ENCODE measurements around the gene METTL22. TPM values are rescaled to one million over a fixed set of nuclear protein-coding genes. Genes with fewer than 3 reads are reported as not detected.

METTL22 gene
- total RNA-seq, 1 donor from 2014 or later: 49.6 TPM

- DNase-seq: no peak
- Mint-ChIP-seq H3K36me3 (ENCODE audit: low read depth) (no peaks in the 10 kb centered on the region), H3K27ac (no peak overlapping the region), H3K4me3 (no peak overlapping the region), H3K27me3 (peaks cover 43% of the 10 kb centered on the region), H3K9me3 (no peaks in the 10 kb centered on the region), H3K4me1 (no peaks in the 10 kb centered on the region)
- TF ChIP-seq, protein P1, sequence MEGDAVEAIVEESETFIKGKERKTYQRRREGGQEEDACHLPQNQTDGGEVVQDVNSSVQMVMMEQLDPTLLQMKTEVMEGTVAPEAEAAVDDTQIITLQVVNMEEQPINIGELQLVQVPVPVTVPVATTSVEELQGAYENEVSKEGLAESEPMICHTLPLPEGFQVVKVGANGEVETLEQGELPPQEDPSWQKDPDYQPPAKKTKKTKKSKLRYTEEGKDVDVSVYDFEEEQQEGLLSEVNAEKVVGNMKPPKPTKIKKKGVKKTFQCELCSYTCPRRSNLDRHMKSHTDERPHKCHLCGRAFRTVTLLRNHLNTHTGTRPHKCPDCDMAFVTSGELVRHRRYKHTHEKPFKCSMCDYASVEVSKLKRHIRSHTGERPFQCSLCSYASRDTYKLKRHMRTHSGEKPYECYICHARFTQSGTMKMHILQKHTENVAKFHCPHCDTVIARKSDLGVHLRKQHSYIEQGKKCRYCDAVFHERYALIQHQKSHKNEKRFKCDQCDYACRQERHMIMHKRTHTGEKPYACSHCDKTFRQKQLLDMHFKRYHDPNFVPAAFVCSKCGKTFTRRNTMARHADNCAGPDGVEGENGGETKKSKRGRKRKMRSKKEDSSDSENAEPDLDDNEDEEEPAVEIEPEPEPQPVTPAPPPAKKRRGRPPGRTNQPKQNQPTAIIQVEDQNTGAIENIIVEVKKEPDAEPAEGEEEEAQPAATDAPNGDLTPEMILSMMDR (IDR thresholded peaks at IDR 0.05): no peak
- intact Hi-C loops (cut with micrococcal nuclease): no loop called here
- ATAC-seq (ENCODE audit: low read depth): no peak
- POLR2A ChIA-PET: no interaction called here
- CTCF ChIA-PET: no interaction called here
Observed at GRCh38 chr16:8611122-8611521, 10.4 kb upstream of the METTL22 start.

DNA sequence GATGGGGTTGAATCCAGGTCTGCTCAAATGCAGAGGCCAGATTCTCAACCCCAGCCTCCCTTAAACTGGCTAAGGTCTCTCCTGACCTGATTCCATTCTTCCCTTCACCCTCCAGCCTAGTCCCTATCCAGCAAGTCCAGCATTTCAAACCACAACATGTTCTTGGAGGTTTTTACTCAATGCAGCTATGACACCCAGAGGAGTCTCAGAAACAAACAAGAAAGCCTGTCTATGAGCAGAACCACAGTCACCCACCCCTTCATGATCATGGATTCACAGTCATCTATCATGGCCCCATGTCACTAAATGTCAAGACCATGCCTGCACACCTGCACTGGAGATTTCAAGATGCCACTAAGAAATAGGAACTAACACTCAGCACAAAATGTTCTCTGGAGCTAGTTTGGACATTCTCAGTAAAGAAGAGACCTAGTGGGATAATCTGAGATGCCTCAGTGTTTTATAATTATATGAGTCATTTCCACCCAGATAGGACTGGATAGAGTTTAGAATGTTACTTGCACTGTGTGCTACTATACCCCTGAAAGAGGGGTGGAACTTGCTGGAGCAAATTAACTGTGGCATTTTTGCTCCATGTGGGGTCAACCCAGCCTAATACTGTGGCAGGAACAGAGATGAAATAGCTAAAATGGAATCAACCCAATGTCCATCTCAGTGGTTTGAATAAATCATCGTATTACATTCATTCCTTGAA lies 9.5 kb upstream of the METTL22 start:
- no peaks in the 10 kb centered on the region for H3K36me3 Mint-ChIP-seq (ENCODE audit: low read depth)
- ChIA-PET POLR2A (no interaction called here), CTCF (no interaction called here)
- H3K9me3 Mint-ChIP-seq: no peaks in the 10 kb centered on the region
- intact Hi-C loops (cut with micrococcal nuclease): no loop called here
- no peaks in the 10 kb centered on the region for H3K4me1 Mint-ChIP-seq
- TF ChIP-seq, protein P1 (IDR thresholded peaks at IDR 0.05): no peak
- peaks cover 40% of the 10 kb centered on the region for H3K27me3 Mint-ChIP-seq
- H3K4me3 Mint-ChIP-seq: no peak overlapping the region
- H3K27ac Mint-ChIP-seq: no peak overlapping the region
- ATAC-seq (ENCODE audit: low read depth): no peak
- no peak for DNase-seq

DNA sequence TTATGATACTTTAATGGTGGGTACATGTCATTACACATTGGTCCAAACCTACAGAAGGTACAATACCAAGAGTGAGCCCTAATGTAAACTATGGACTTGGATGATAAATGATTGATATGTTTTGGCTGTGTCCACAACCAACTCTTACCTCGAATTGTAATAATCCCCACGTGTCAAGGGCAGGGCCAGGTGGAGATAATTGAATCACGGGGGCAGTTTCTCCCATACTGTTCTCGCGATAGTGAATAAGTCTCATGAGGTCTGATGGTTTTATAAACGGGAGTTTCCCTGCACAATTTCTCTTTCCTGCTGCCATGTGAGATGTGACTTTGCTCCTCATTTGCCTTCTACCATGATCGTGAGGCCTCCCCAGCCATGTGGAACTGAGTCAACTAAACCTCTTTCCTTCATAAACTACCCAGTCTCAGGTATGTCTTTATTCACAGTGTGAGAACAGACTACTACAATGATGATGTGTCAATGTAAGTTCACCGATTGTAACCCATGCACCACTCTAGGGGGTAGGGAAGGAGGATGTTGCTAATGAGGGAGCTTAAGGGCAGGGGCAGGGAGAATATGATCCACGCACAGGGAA lies 7.0 kb upstream of the METTL22 start:
- no peak overlapping the region for H3K27ac Mint-ChIP-seq
- POLR2A ChIA-PET: no interaction called here

GRCh38 chr16:8619671-8620370 lies 1.7 kb upstream of the METTL22 start:
- no peak for DNase-seq
- Mint-ChIP-seq H3K4me3 (no peak overlapping the region), H3K9me3 (no peaks in the 10 kb centered on the region), H3K27ac (no peak overlapping the region), H3K4me1 (peaks cover 11% of the 10 kb centered on the region), H3K36me3 (ENCODE audit: low read depth) (peaks cover 5% of the 10 kb centered on the region), H3K27me3 (peaks cover 10% of the 10 kb centered on the region)
- TF ChIP-seq, protein P1 (IDR thresholded peaks at IDR 0.05): no peak
- no peak for ATAC-seq (ENCODE audit: low read depth)
- CTCF ChIA-PET: no interaction called here
- POLR2A ChIA-PET: no interaction called here
- intact Hi-C loops (cut with micrococcal nuclease): loop anchor here (2.0 to 5.0 kb wide), 2 partner anchors 53 to 249 kb away; partner anchors contain the start of gene CARHSP1

More for the DNA sequence above, 7.0 kb upstream of the METTL22 start:
- no peaks in the 10 kb centered on the region for H3K9me3 Mint-ChIP-seq
- no peaks in the 10 kb centered on the region for H3K4me1 Mint-ChIP-seq
- peaks cover 31% of the 10 kb centered on the region for H3K27me3 Mint-ChIP-seq
- DNase-seq: no peak
- CTCF ChIA-PET: no interaction called here
- intact Hi-C loops (cut with micrococcal nuclease): no loop called here
- no peaks in the 10 kb centered on the region for H3K36me3 Mint-ChIP-seq (ENCODE audit: low read depth)
- no peak overlapping the region for H3K4me3 Mint-ChIP-seq
- TF ChIP-seq, protein P1 (IDR thresholded peaks at IDR 0.05): no peak
- no peak for ATAC-seq (ENCODE audit: low read depth)

- ATAC-seq (ENCODE audit: low read depth): no peak
- no peak for DNase-seq
- peaks cover 5% of the 10 kb centered on the region for H3K27me3 Mint-ChIP-seq
- H3K9me3 Mint-ChIP-seq: no peaks in the 10 kb centered on the region
- ChIA-PET POLR2A (interaction anchor here (1.1 kb wide), 1 partner anchor 470 kb away, joined by 3 read pairs; no protein-coding TSS in a partner anchor), CTCF (no interaction called here)
- peaks cover 13% of the 10 kb centered on the region for H3K4me1 Mint-ChIP-seq
- peak overlapping the region; percentile 95 for H3K4me3 Mint-ChIP-seq
- peaks cover 10% of the 10 kb centered on the region for H3K36me3 Mint-ChIP-seq (ENCODE audit: low read depth)
- intact Hi-C loops (cut with micrococcal nuclease): loop anchor here (2.0 to 5.0 kb wide), 2 partner anchors 53 to 248 kb away; partner anchors contain the start of gene CARHSP1
- TF ChIP-seq, protein P1 (IDR thresholded peaks at IDR 0.05): no peak
- no peak overlapping the region for H3K27ac Mint-ChIP-seq
Observed at GRCh38 chr16:8620535-8620934, 963 bp upstream of the METTL22 start.
